Keratinocyte (primary cell): Measurements from ENCODE around the gene PPP4R4. TPM values are rescaled to one million over a fixed set of nuclear protein-coding genes. Genes with fewer than 3 reads are reported as not detected.
A peak's percentile ranks its signal among the peaks of the same experiment; 100 is the strongest.

Experiments
- DNase-seq: peaks from one replicate; pipeline ENCODE4 v3.0.0-alpha.2; 2011; ENCODE audit warnings: low read depth, missing footprints, low spot score
- FAIRE-seq: peaks from 2 replicates; lab custom pipeline; 2011; peaks lifted over from hg19 to GRCh38; lab: Jason Lieb, UNC
- H2AFZ ChIP-seq: 2 replicates; pipeline ENCODE4 v1.6.0; 2012; ENCODE audit warnings: low read length, control low read depth, inconsistent platforms; ENCODE audit not compliant: control insufficient read depth
- H3K27ac ChIP-seq: 2 replicates; pipeline ENCODE4 v1.5.1; 2011; ENCODE audit warnings: low read length; ENCODE audit not compliant: control insufficient read depth, insufficient read depth
- H3K27me3 ChIP-seq: 3 replicates; pipeline ENCODE4 v1.6.0; 2011; ENCODE audit warnings: low read length; ENCODE audit not compliant: control insufficient read depth, insufficient read depth; ENCODE audit errors: extremely low read depth
- H3K36me3 ChIP-seq, 2 experiments: 2 replicates in 1 of 2; 3 replicates in 1 of 2; pipeline ENCODE4 v1.5.1; 2011; ENCODE audit warnings: low read length in 2 of 2, mild to moderate bottlenecking in 1 of 2; ENCODE audit not compliant: control insufficient read depth in 2 of 2, insufficient read depth in 2 of 2; ENCODE audit errors: extremely low read depth in 1 of 2
- H3K4me1 ChIP-seq: 3 replicates; pipeline ENCODE4 v1.5.1; 2011; ENCODE audit warnings: low read length; ENCODE audit not compliant: control insufficient read depth, insufficient read depth; ENCODE audit errors: extremely low read depth
- H3K4me2 ChIP-seq: 3 replicates; pipeline ENCODE4 v1.6.0; 2011; ENCODE audit warnings: low read depth, low read length; ENCODE audit not compliant: control insufficient read depth, insufficient read depth; ENCODE audit errors: extremely low read depth
- H3K4me3 ChIP-seq, 3 experiments: fragments of 200-600 bp in 1 of 3; sonication (generic) in 1 of 3; 2 replicates in 2 of 3; 3 replicates in 1 of 3; pipeline ENCODE4 v1.5.1; 2011 to 2016; ENCODE audit warnings: low read length in 3 of 3, mild to moderate bottlenecking in 3 of 3, control low read depth in 2 of 3, inconsistent platforms in 1 of 3, low read depth in 1 of 3, mixed read lengths in 1 of 3, mixed run types in 1 of 3, moderate library complexity in 1 of 3; ENCODE audit not compliant: control insufficient read depth in 2 of 3, insufficient read depth in 2 of 3; ENCODE audit errors: extremely low read depth in 1 of 3
- H3K79me2 ChIP-seq: 2 replicates; pipeline ENCODE4 v1.6.0; 2012; ENCODE audit warnings: low read length; ENCODE audit not compliant: control insufficient read depth, insufficient read depth
- H3K9ac ChIP-seq: 3 replicates; pipeline ENCODE4 v1.6.0; 2011; ENCODE audit warnings: low read length; ENCODE audit not compliant: control insufficient read depth, insufficient read depth; ENCODE audit errors: extremely low read depth
- H3K9me1 ChIP-seq: 3 replicates; pipeline ENCODE4 v1.6.0; 2011; ENCODE audit warnings: low read length; ENCODE audit not compliant: control insufficient read depth, insufficient read depth; ENCODE audit errors: extremely low read depth
- H3K9me3 ChIP-seq: 2 replicates; pipeline ENCODE4 v1.5.1; 2012; ENCODE audit warnings: low read depth, low read length; ENCODE audit not compliant: control insufficient read depth
- H4K20me1 ChIP-seq: 3 replicates; pipeline ENCODE4 v1.6.0; 2011; ENCODE audit warnings: low read length; ENCODE audit not compliant: control insufficient read depth, insufficient read depth; ENCODE audit errors: extremely low read depth
- CTCF ChIP-seq, 3 experiments: IDR thresholded peaks in 1 of 3; conservative IDR thresholded peaks in 1 of 3; optimal IDR thresholded peaks in 1 of 3; 2 replicates in 2 of 3; 3 replicates in 1 of 3; pipeline versions ENCODE3 to v1.5.1; 2011; ENCODE audit warnings: low read length in 3 of 3, mild to moderate bottlenecking in 3 of 3, moderate library complexity in 2 of 3, control low read depth in 1 of 3, inconsistent platforms in 1 of 3; ENCODE audit not compliant: insufficient read depth in 2 of 3; ENCODE audit errors: extremely low read depth in 1 of 3
- EZH2 ChIP-seq: IDR thresholded peaks from one replicate; pipeline ENCODE4 v1.6.1; 2012; ENCODE audit warnings: inconsistent platforms, mild to moderate bottlenecking, low read length, moderate library complexity
- dilution Hi-C: fragments of 300-500 bp; cut with MboI; formaldehyde crosslinking; loops from one replicate; pipeline ENCODE4 v1.7.0; 2020; ENCODE audit warnings: low sequenced_read_pairs; ENCODE audit not compliant: extremely low pct_ligation_motif_present
- polyA plus RNA-seq, 5 experiments: library from polyadenylated mRNA; depleted of rRNA in 3 of 5; stranded (reverse) in 3 of 5; stranded (forward) in 1 of 5; unstranded in 1 of 5; fragments of >200 nt; gene quantifications; 1 replicate in 1 of 5; 2 replicates in 3 of 5; 3 replicates in 1 of 5; pipeline versions ENCODE4 v1.2.1 to v1.2.3, GENCODE V29; 2011 to 2012; ENCODE audit warnings: missing spikeins in 2 of 5, low read depth in 1 of 5, low replicate concordance in 1 of 5

The PPP4R4 gene
- polyA plus RNA-seq, 1 donor (not counting 4 experiments of a cell fraction or from before 2014, with no cell fraction given): 9.0 TPM

DNA sequence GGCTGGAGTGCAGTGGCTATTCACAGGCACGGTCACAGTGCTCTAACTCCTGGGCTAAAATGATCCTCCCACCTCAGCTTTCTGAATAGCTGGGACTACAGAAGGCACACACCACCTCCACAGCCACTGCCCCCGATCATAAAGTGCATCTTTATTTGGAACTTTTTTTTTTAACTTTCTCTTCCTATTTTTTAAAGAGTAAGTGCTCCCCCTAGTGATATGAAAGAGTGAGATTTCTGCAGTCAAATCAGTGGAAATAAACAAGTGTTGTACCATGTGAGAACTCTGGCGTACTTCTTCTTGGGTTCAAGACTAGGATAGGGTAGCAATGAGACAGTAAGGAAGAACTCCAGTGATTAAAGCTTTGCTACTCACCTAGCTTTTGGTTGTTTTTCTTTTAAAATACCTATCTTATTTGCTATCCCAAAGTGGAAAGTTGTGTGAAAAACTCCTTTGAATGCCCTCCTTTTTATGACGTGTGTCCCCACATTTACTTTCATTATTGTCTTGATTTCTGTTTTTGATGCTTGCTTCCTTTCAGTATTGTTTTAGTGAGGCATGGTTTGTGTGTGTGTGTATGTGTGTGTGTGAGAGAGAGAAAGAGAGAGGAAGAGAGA is 6.6 kb downstream of the PPP4R4 start:
- H3K79me2 ChIP-seq: peaks cover 18% of the 10 kb centered on the region
- H3K27me3 ChIP-seq: no peaks in the 10 kb centered on the region
- H3K4me2 ChIP-seq: peak overlapping the region; percentile 68
- no peaks in the 10 kb centered on the region for H3K9me3 ChIP-seq
- FAIRE-seq: peak; percentile 52
- peaks cover 4% of the 10 kb centered on the region for H4K20me1 ChIP-seq
- peak overlapping the region; percentile 60 for H2AFZ ChIP-seq
- H3K9me1 ChIP-seq: no peaks in the 10 kb centered on the region
- no peaks in the 10 kb centered on the region for H3K36me3 ChIP-seq
- peaks cover 20% of the 10 kb centered on the region for H3K4me1 ChIP-seq
- H3K27ac ChIP-seq: no peak overlapping the region
- no peak for DNase-seq
- TF ChIP-seq CTCF (optimal IDR thresholded peaks at IDR 0.05 in 1 of 3, IDR thresholded peaks at IDR 0.05 in 1 of 3, conservative IDR thresholded peaks at IDR 0.05 in 1 of 3; ENCODE audit: extremely low read depth in 1 of 3, insufficient read depth in 2 of 3, low read length in 3 of 3) (peak in 2 of 3 experiments; percentile 50 to 51), EZH2 (no peak)
- dilution Hi-C loops: no loop called here
- peak overlapping the region in 1 of 3 experiments; percentile 41 for H3K4me3 ChIP-seq
- peak overlapping the region; percentile 2 for H3K9ac ChIP-seq

DNA sequence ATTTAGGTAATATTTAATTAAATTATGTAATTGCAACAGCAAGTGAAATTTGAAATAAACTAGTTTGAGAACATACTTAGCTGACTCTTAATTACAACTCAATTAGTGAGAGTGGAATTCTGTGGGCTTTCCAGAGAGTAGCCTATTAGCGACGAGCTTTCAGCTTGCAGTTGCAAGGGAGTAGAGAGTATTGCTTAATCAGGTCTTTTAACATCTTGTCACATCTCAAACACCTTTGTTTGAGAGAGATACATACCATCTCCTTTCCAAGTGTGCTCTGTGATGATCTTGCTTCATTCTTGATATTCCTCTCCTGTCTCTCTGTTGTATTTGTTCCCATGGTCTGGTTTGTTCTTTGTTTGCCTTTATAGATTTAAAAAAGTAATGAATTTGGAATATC is 7.7 kb downstream of the PPP4R4 start:
- Histone ChIP-seq H3K4me1 (peaks cover 20% of the 10 kb centered on the region), H2AFZ (no peak overlapping the region), H4K20me1 (peaks cover 4% of the 10 kb centered on the region), H3K4me3 (no peak overlapping the region), H3K9me1 (no peaks in the 10 kb centered on the region), H3K27me3 (no peaks in the 10 kb centered on the region), H3K9me3 (no peaks in the 10 kb centered on the region), H3K36me3 (no peaks in the 10 kb centered on the region), H3K27ac (no peak overlapping the region), H3K4me2 (no peak overlapping the region), H3K9ac (no peak overlapping the region), H3K79me2 (peaks cover 18% of the 10 kb centered on the region)
- dilution Hi-C loops: no loop called here
- no peak for DNase-seq
- FAIRE-seq: no peak
- TF ChIP-seq EZH2 (no peak), CTCF (optimal IDR thresholded peaks at IDR 0.05 in 1 of 3, IDR thresholded peaks at IDR 0.05 in 1 of 3, conservative IDR thresholded peaks at IDR 0.05 in 1 of 3; ENCODE audit: extremely low read depth in 1 of 3, insufficient read depth in 2 of 3, low read length in 3 of 3) (no peak)
